HCT116 (cell line): ENCODE results near the gene SLC25A53. TPM values are rescaled to one million over a fixed set of nuclear protein-coding genes. Genes with fewer than 3 reads are reported as not detected.
A peak's percentile ranks its signal among the peaks of the same experiment; 100 is the strongest.

ENCODE experiments used
- ATAC-seq: fragments of 200-7000 bp; cut with Tn5 transposase; 2 replicates; pipeline ENCODE4 v1.9.1; 2020; ENCODE audit warnings: mild to moderate bottlenecking, moderate library complexity
- BruUV-seq: library from RNA; stranded (reverse); fragments of 400-500 nt; replicated peaks from 2 replicates; lab custom pipeline; 2021; lab: Mats Ljungman, UMichigan
- CTCF ChIA-PET: fragments of 300-600 bp; sonication (Branson Sonifier 250); formaldehyde crosslinking; loops from one replicate; lab custom pipeline; 2021; ENCODE audit warnings: antibody characterized with exemption; lab: Charles Lee
- POLR2A ChIA-PET: fragments of 300-600, 350-600 bp; sonication (Branson Sonifier 250); formaldehyde crosslinking; loops from one replicate; lab custom pipeline; 2021; ENCODE audit warnings: antibody characterized with exemption; lab: Charles Lee
- RAD21 ChIA-PET, 2 experiments: fragments of 300-600 bp; sonication (Branson Sonifier 250); formaldehyde crosslinking; loops; one replicate each; lab custom pipeline; 2023; ENCODE audit warnings: low total read pairs in 2 of 2; ENCODE audit not compliant: uncharacterized antibody in 2 of 2, unreplicated experiment in 2 of 2, low non-redundant PET in 1 of 2; lab: Charles Lee
- DNase-seq: peaks from one replicate; pipeline ENCODE4 v3.0.0-alpha.2; 2010; ENCODE audit warnings: low read depth, low spot score
- H2AFZ ChIP-seq: fragments of 200-600 bp; shearing (Covaris generic), sonication (generic); 2 replicates; pipeline ENCODE4 v1.6.1; 2017; ENCODE audit warnings: low read depth, mixed run types, mixed read lengths, antibody characterized with exemption, low read length; ENCODE audit not compliant: poor library complexity, severe bottlenecking
- H3K27ac ChIP-seq: 2 replicates; pipeline ENCODE4 v1.5.1; 2012; ENCODE audit warnings: low read depth, low read length
- H3K27me3 ChIP-seq: fragments of 200-600 bp; sonication (generic); 2 replicates; pipeline ENCODE4 v1.6.1; 2016; ENCODE audit warnings: mixed run types, low read length, mixed read lengths; ENCODE audit not compliant: insufficient read depth
- H3K36me3 ChIP-seq, 2 experiments: fragments of 200-500 bp in 1 of 2; fragments of 200-600 bp in 1 of 2; sonication (Bioruptor generic) in 1 of 2; sonication (generic) in 1 of 2; 2 replicates each; pipeline versions ENCODE4 v1.5.1 to v1.6.1; 2014 to 2016; ENCODE audit warnings: low read length in 2 of 2, inconsistent platforms in 1 of 2, mixed read lengths in 1 of 2, mixed run types in 1 of 2; ENCODE audit not compliant: insufficient read depth in 2 of 2, control insufficient read depth in 1 of 2
- H3K4me1 ChIP-seq, 2 experiments: fragments of 200-600 bp in 1 of 2; sonication (generic) in 1 of 2; 2 replicates each; pipeline versions ENCODE4 v1.5.1 to v1.6.1; 2012 to 2017; ENCODE audit warnings: low read length in 2 of 2, inconsistent platforms in 1 of 2, mild to moderate bottlenecking in 1 of 2, mixed read lengths in 1 of 2, mixed run types in 1 of 2, moderate library complexity in 1 of 2; ENCODE audit not compliant: insufficient read depth in 2 of 2, control insufficient read depth in 1 of 2
- H3K4me2 ChIP-seq: fragments of 200-600 bp; sonication (generic); 2 replicates; pipeline ENCODE4 v1.6.1; 2017; ENCODE audit warnings: mixed run types, low read length, mixed read lengths
- H3K4me3 ChIP-seq, 2 experiments: fragments of 200-600 bp in 1 of 2; sonication (generic) in 1 of 2; replicated peaks in 1 of 2; 2 replicates each; pipeline ENCODE4 v1.5.1; 2011 to 2016; ENCODE audit warnings: low read length in 2 of 2, control low read depth in 1 of 2, low read depth in 1 of 2, mild to moderate bottlenecking in 1 of 2, mixed read lengths in 1 of 2, mixed run types in 1 of 2
- H3K79me2 ChIP-seq: fragments of 200-600 bp; sonication (generic); 2 replicates; pipeline ENCODE4 v1.6.1; 2017; ENCODE audit warnings: mild to moderate bottlenecking, mixed run types, low read length, moderate library complexity, mixed read lengths; ENCODE audit not compliant: insufficient read depth
- H3K9ac ChIP-seq: fragments of 200-600 bp; sonication (generic); 2 replicates; pipeline ENCODE4 v1.6.1; 2016; ENCODE audit warnings: low read length, mixed read lengths
- H3K9me2 ChIP-seq: fragments of 200-600 bp; sonication (generic), shearing (Covaris generic); 2 replicates; pipeline ENCODE4 v1.6.1; 2017; ENCODE audit warnings: mixed run types, mild to moderate bottlenecking, moderate library complexity; ENCODE audit not compliant: insufficient read depth
- H3K9me3 ChIP-seq, 2 experiments: fragments of 200-500 bp in 1 of 2; fragments of 200-600 bp in 1 of 2; sonication (Bioruptor generic) in 1 of 2; sonication (generic) in 1 of 2; 2 replicates each; pipeline ENCODE4 v1.6.1; 2014 to 2017; ENCODE audit warnings: low read length in 2 of 2, mixed read lengths in 2 of 2, inconsistent platforms in 1 of 2, low read depth in 1 of 2, mild to moderate bottlenecking in 1 of 2, mixed run types in 1 of 2, moderate library complexity in 1 of 2; ENCODE audit not compliant: control insufficient read depth in 1 of 2, insufficient read depth in 1 of 2
- H4K20me1 ChIP-seq: fragments of 200-600 bp; sonication (generic), shearing (Covaris generic); 2 replicates; pipeline ENCODE4 v1.6.1; 2017; ENCODE audit warnings: mixed run types, mild to moderate bottlenecking, moderate library complexity; ENCODE audit not compliant: insufficient read depth
- ATF3 ChIP-seq: IDR thresholded peaks from 2 replicates; pipeline ENCODE4 v1.6.1; 2012
- CBX3 ChIP-seq: IDR thresholded peaks from 2 replicates; pipeline ENCODE4 v1.6.1; 2012; ENCODE audit warnings: low read depth
- EGR1 ChIP-seq: IDR thresholded peaks from 2 replicates; pipeline ENCODE4 v1.6.1; 2012; ENCODE audit warnings: low read depth
- EZH2 ChIP-seq: fragments of 200-600 bp; sonication (generic); IDR thresholded peaks from 2 replicates; pipeline ENCODE4 v1.6.1; 2017; ENCODE audit warnings: antibody characterized with exemption, mixed run types
- EZH2phosphoT487 ChIP-seq: fragments of 200-600 bp; IDR thresholded peaks from 2 replicates; pipeline ENCODE4 v1.6.1; 2018; ENCODE audit warnings: antibody characterized with exemption, borderline replicate concordance
- FOSL1 ChIP-seq: IDR thresholded peaks from 2 replicates; pipeline ENCODE4 v1.6.1; 2012; ENCODE audit warnings: low read depth
- JUND ChIP-seq: IDR thresholded peaks from 2 replicates; pipeline ENCODE4 v1.6.1; 2012
- MAX ChIP-seq: IDR thresholded peaks from 2 replicates; pipeline ENCODE4 v1.6.1; 2012
- POLR2AphosphoS5 ChIP-seq: IDR thresholded peaks from 2 replicates; pipeline ENCODE4 v1.6.1; 2011; ENCODE audit warnings: mild to moderate bottlenecking, low read depth, low read length, moderate library complexity
- RAD21 ChIP-seq: IDR thresholded peaks from 2 replicates; pipeline ENCODE4 v1.6.1; 2012; ENCODE audit warnings: low read depth, mild to moderate bottlenecking
- REST ChIP-seq: IDR thresholded peaks from 2 replicates; pipeline ENCODE4 v1.6.1; 2012; ENCODE audit warnings: low read depth
- SRF ChIP-seq: IDR thresholded peaks from 2 replicates; pipeline ENCODE4 v1.6.1; 2012; ENCODE audit warnings: low read depth
- ZBTB33 ChIP-seq: IDR thresholded peaks from 2 replicates; pipeline ENCODE4 v1.6.1; 2011; ENCODE audit warnings: mild to moderate bottlenecking, low read length, moderate library complexity; ENCODE audit not compliant: insufficient replicate concordance; ENCODE audit errors: extremely low read depth
- ZFX ChIP-seq: fragments of 450-650 bp; IDR thresholded peaks from 2 replicates; pipeline ENCODE4 v1.6.1; 2017
- intact Hi-C: fragments of 100-400 bp; cut with micrococcal nuclease; formaldehyde crosslinking; loops from 2 replicates; pipeline ENCODE4 v1.10.0; 2022
- total RNA-seq: library from RNA; stranded (reverse); gene quantifications from one replicate; pipeline ENCODE4 v1.2.1, GENCODE V29; 2021; ENCODE audit not compliant: unreplicated experiment

SLC25A53 gene
- total RNA-seq, 1 experiment from 2014 or later, result 3.4 TPM

- ChIA-PET CTCF (interaction anchor here (1.1 kb wide), 1 partner anchor 292 kb away, joined by 9 read pairs; no protein-coding TSS in a partner anchor), POLR2A (no interaction called here), RAD21 (no interaction called here)
- TF ChIP-seq EZH2phosphoT487, result no peak
- Histone ChIP-seq H3K36me3 (no peaks in the 10 kb centered on the region), H3K79me2 (no peaks in the 10 kb centered on the region), H3K9ac (no peak overlapping the region), H4K20me1 (no peaks in the 10 kb centered on the region), H3K4me2 (no peak overlapping the region), H3K9me3 (no peaks in the 10 kb centered on the region), H3K4me1 (0 out of 4 replicates have a peak, but pooled peaks cover 0 to 2% of the 10 kb centered on the region in 2 experiments), H3K27ac (no peak overlapping the region), H2AFZ (no peak overlapping the region), H3K9me2 (no peaks in the 10 kb centered on the region), H3K27me3 (no peaks in the 10 kb centered on the region), H3K4me3 (no peak overlapping the region)
- DNase-seq (peak; percentile 4), ATAC-seq (peak; percentile 53; the same call in 1 of the 2 replicates)
- intact Hi-C loops, result loop anchor here (2.0 to 10.0 kb wide), 2 partner anchors 293 to 603 kb away; no protein-coding TSS in a partner anchor
- no TSS peak for BruUV-seq
These were observed 19.3 kb downstream of the SLC25A53 start for GRCh38 chrX:104137496-104137895.

- ATAC-seq, result peak; percentile 95
- Histone ChIP-seq H3K36me3 (no peaks in the 10 kb centered on the region), H2AFZ (no peak overlapping the region), H3K4me3 (peak overlapping the region; percentile 19 to 34; a peak in 3 of 4 replicates), H4K20me1 (no peaks in the 10 kb centered on the region), H3K4me1 (0 out of 4 replicates have a peak, but pooled peaks cover 0 to 2% of the 10 kb centered on the region in 2 experiments), H3K4me2 (peak overlapping the region; percentile 62), H3K9me3 (no peaks in the 10 kb centered on the region), H3K9me2 (no peaks in the 10 kb centered on the region), H3K79me2 (no peaks in the 10 kb centered on the region), H3K27ac (no peak overlapping the region), H3K9ac (no peak overlapping the region), H3K27me3 (no peaks in the 10 kb centered on the region)
- BruUV-seq, result no TSS peak
- peak; percentile 63 for DNase-seq
- ChIA-PET POLR2A (no interaction called here), RAD21 (no interaction called here), CTCF (interaction anchor here (1.1 to 1.4 kb wide), 2 partner anchors 291 kb away, joined by 5 to 9 read pairs; no protein-coding TSS in a partner anchor)
- intact Hi-C loops, result loop anchor here (1.0 to 10.0 kb wide), 3 partner anchors 38 to 602 kb away; no protein-coding TSS in a partner anchor
- TF ChIP-seq REST (no peak), FOSL1 (no peak), JUND (no peak), MAX (no peak), ATF3 (no peak), ZFX (no peak), EGR1 (no peak), ZBTB33 (no peak), POLR2AphosphoS5 (no peak), CBX3 (no peak), EZH2 (no peak), RAD21 (peak; percentile 69), SRF (no peak)
These were observed 20.4 kb downstream of the SLC25A53 start for GRCh38 chrX:104136241-104137019.
